Stimulated activated naive CD4-positive, alpha-beta T cell treated with Interleukin-2 at 50 U/mL for 16 hours (primary cell): ENCODE results near the gene NFATC2.
A peak's percentile ranks its signal among the peaks of the same experiment; 100 is the strongest.

Experiments used
- DNase-seq: peaks from one replicate; lab custom pipeline; 2025; lab: John Stamatoyannopoulos, UW

The NFATC2 gene

GRCh38 chr20:51514249-51514648 lies 28.3 kb downstream of the NFATC2 start:
- DNase-seq: no peak

DNA sequence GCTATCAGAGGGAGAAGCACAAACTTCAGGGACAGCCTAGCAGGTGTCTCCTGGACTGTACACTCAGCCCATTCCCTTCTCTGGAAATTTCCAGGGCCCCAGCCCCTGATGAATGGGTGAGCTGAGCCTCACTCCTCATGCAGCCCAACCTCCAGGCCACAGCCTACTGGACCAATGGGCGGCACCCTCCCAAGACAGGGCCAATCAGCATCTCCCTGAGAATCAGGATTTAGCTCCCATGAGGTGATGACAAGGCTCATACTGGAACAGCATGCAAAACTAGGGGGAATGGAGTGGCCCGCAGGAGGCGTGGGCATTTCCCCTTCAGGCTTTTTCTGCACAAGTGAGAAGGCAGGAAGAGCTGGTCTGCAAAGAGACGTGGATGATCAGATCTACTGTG lies 29.0 kb downstream of the NFATC2 start:
- DNase-seq: no peak

DNA sequence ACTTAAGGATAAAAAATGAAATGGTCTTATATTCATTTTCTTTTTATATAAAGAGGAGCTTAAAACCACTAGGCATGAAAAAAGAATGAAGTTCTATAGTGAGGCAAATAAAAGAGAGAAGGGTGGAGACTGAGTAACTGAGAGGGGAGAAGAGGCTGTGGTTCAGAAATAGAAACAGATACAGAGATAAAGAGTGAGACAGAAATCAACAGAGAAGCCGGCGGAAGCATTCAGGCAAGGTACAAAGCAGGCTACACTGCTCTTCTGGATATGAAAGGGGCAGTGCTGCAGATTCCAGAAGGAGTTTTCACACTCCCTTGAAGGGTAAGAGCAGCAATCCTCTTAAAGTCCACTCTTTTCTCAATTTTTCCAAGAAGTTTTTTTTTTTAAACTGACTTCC lies 29.9 kb downstream of the NFATC2 start:
- peak; percentile 10 for DNase-seq

DNA sequence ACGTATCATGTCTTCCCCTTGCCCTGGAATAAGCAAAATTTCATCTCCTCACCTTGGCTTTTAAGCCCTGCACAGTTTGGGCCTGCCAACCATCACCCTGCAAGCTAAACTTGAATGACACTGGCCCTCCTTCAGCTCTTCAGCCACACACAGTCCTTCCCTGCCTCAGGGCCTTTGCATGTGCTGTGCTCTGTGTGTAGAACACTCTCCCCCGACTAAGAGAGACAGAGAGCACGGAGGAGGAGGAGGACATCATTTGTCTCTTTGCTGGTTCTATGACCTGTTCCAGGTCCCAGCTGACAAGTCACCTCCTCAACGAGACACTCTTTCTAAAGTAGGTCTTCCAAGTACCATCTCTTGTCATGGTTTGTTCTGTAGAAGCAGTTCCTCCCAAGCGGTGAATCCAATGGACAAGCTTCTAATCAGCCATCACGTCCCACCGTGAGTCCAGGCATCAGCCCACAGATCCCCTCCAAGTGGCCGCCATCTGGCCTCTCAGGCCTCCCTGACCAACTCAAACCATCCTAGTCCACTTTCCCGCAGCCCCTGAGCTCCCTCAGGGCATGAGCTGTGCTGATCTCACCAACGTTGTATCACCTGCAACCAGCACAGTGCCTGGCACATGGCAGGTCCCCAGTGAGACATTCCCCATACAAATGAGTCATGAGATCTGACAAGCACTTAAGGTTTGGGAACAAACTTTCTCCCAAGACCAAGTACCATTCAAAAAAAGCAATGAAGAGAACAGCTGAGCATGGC lies 30.5 kb downstream of the NFATC2 start:
- no peak for DNase-seq

- DNase-seq: no peak
Observed at GRCh38 chr20:51510936-51511605, 31.4 kb downstream of the NFATC2 start.

DNA sequence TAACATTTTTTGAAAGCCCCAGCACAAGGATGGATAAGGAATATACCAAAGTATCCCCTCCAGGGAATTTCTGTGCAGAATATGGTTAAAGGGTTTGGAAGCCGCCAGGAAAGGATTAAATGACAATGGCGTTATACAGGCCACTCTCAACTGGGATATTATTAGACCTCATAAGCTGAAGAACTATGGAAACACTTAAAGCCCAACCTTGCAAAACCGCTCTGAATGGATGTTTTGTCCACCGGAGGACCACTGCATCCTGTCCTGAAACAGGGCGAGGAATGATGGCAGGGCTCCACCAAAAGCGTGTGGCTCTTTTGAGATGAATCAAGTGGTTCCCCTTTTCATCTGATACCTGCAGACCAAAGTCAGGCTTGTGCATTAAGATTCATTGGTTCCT lies 32.4 kb downstream of the NFATC2 start:
- no peak for DNase-seq

DNA sequence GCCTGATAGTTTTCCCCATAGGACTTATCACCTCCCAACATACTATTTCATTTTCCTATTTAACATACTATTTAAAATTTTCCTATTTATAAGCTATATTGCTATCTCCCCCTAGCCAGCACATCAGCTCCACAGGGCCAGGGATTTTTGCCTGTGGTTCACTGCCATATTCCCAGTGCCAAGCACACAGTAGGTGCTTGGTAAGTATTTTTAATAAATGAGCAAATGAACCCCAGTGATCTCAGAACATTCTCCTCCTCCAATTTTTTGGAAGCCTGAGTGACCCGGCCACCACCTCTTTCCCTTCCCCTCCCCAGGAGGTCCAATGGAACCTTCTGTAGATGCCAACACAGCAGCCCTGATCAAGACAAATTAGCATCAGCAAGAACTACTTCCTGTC lies 33.3 kb downstream of the NFATC2 start:
- no peak for DNase-seq

GRCh38 chr20:51508780-51509179 lies 33.7 kb downstream of the NFATC2 start:
- no peak for DNase-seq

GRCh38 chr20:51508158-51508557 lies 34.4 kb downstream of the NFATC2 start:
- DNase-seq: no peak

GRCh38 chr20:51507216-51508036 lies 35.1 kb downstream of the NFATC2 start:
- DNase-seq: no peak

DNA sequence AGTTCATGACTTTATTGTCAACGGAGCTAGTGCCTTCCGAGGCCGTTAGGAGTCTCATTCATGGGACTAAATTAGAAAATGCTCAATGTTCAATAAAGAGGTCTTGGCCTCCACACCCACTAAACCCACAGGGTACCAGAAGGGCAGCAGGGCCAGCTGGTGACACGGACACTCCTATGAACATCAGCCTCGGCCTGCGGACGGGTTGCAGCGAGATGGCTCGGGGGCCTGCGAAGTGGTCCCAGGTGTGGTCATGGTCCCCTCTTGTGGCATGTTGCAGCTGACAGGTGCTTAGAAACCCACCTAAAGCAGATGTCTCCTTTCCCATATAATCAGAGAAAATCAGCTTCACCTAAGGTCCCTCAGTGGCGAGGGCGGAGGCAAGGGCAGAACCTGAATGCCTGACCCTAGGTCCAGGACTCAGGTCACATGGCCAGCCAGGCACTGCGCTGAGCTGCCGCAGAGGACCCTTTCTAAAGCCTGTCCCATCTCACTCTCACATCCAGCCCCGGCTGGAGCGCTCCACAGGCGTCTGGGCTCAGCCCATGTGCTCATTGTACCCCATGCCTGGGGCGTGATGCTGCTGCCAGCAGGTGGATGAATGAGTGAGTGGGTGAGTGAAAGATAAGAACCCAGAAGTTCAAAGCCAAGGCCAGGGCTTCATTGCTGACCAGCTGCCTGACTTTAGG lies 35.8 kb downstream of the NFATC2 start:
- DNase-seq: no peak

DNA sequence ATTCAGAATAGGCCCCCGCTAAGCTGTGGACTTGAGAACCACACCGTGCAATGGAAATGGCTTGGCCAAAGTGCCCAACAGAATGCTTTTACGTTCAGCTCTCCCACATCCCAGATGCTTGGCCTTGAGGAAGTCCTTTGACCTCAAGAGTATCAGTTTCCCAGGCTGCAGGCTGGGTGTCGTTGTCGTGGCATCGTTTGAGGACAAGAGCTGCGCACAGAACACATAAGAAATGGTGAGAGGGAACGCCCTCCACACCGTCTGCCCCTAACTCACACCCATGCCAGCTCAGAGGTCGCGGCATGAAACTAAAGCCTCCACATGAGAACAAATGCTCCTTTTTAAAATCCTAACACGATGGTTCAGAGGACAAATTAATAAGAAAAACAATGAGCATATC lies 37.0 kb downstream of the NFATC2 start:
- DNase-seq: no peak

- no peak for DNase-seq
Observed at GRCh38 chr20:51503376-51503775, 39.1 kb downstream of the NFATC2 start.

DNA sequence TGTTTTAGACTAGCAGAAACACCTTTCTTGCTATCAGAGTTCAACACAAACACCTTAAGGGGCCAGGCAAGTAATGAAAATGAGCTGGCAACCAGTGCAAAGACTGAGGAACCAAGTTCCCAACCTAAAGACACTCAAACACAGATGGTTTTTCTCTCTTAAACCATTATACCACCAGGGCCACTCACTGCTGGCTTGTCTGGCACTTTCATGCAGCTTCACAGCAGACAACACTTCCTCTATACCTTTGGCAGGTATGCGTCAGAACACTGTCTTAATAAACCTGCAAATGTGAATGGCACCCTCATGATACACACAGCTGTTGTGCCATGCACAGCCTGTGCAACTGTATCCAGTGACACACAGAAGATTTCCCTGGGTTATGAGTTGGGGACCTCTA lies 41.6 kb downstream of the NFATC2 start:
- peak; percentile 25 for DNase-seq

GRCh38 chr20:51500311-51500710 lies 42.2 kb downstream of the NFATC2 start:
- DNase-seq: peak; percentile 51

- no peak for DNase-seq
Observed at GRCh38 chr20:51498765-51499540, 43.6 kb downstream of the NFATC2 start.

DNA sequence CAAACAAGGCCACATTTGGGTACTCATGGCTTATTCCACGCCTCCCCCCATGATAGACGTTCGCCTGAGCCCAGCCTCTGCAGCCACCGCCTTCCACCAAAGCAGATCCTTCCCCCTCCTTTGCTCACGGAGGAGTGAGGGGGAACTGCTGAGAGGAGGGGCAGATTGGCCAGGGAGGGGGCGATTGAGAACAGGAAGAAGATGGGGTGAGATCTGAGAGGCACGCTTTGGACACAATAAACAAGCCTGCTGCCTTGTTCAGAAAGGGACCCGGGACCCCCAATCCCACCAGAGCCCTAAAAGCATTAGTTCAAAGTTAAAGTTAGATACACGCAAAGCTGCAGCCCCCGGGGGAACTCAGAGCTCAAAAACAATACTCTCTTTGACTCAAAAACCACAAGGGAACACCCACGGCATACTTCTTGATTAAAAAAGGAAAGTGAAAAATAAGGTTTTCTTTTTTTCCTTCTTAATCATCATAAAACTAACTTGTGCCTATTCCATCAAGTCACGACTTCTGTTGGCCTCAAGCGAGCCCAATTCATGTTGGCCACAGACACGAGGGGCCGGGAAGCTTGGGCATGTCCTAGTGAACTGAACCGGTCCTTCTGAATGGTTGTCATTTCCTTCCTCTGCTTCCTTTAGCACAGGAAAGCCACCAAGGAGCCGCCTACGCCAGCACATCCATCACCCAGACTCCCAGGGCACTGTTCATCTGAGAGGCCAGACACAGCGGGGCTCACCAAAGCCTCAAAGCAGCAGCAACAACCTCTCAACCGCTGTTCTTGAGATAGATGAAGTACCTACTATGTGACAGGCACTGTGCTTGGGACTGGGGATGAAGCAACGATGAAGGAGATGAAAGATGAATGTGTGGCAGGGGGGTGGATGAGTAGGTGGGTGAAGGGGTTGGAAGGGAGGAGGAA lies 44.7 kb downstream of the NFATC2 start:
- peak; percentile 68 for DNase-seq

- DNase-seq: no peak
Observed at GRCh38 chr20:51496964-51497363, 45.6 kb downstream of the NFATC2 start.

DNA sequence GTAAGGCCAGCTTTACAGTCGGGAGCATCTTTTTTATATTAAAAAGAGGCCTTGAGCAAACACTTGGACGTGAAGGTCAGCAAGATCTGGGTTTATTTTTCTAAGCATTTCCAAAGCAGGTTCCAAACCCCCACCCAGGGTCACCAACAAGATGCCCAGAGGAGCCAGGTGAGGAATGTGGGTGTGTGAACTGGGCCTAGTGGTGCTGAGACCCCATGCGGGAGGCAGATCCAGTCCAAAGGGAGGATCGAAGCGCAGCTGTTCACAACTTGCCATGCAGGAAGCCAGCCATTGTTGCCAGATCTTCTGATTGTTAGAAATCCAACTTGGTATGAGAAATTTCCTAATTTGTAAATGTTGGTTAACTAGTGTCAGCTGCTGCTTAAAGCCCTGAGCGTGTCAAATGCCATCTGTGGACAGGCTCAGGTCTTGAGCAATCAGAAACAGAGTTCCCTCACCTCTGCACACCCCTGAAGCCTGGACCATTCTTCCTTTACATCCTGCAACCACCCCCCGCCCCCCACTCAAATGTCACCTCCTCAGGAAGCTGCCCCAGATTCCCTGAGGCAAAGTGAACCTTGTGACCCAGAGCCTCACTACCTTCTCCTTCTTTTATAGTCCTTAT lies 46.5 kb downstream of the NFATC2 start:
- DNase-seq: no peak

- DNase-seq: no peak
Observed at GRCh38 chr20:51495291-51495690, 47.2 kb downstream of the NFATC2 start.
